Astrocyte (in vitro differentiated cells and primary cell): ENCODE measurements around the gene CDK16. TPM values are rescaled to one million over a fixed set of nuclear protein-coding genes. Genes with fewer than 3 reads are reported as not detected.

Experiments used
- DNase-seq: peaks from one replicate; pipeline ENCODE4 v3.0.0-alpha.2; 2010; ENCODE audit warnings: low read depth
- FAIRE-seq: peaks from 2 replicates; lab custom pipeline; 2011; peaks lifted over from hg19 to GRCh38; lab: Jason Lieb, UNC
- H2AFZ ChIP-seq: 2 replicates; pipeline ENCODE4 v1.6.0; 2012; ENCODE audit warnings: low read depth, low read length, inconsistent platforms
- H3K27ac ChIP-seq: 2 replicates; pipeline ENCODE4 v1.5.1; 2011; ENCODE audit warnings: low read depth, low read length, inconsistent platforms
- H3K27me3 ChIP-seq: 2 replicates; pipeline ENCODE4 v1.6.0; 2011; ENCODE audit warnings: low read length, inconsistent platforms; ENCODE audit not compliant: insufficient read depth
- H3K36me3 ChIP-seq: 2 replicates; pipeline ENCODE4 v1.5.1; 2011; ENCODE audit warnings: low read length, inconsistent platforms; ENCODE audit not compliant: insufficient read depth
- H3K4me1 ChIP-seq: 2 replicates; pipeline ENCODE4 v1.5.1; 2011; ENCODE audit warnings: low read length, inconsistent platforms; ENCODE audit not compliant: insufficient read depth
- H3K4me2 ChIP-seq: 2 replicates; pipeline ENCODE4 v1.6.0; 2012; ENCODE audit warnings: low read length, inconsistent platforms
- H3K4me3 ChIP-seq: 2 replicates; pipeline ENCODE4 v1.5.1; 2011; ENCODE audit warnings: low read depth, mild to moderate bottlenecking, low read length, inconsistent platforms; ENCODE audit not compliant: insufficient read depth
- H3K79me2 ChIP-seq: 2 replicates; pipeline ENCODE4 v1.6.0; 2012; ENCODE audit warnings: mild to moderate bottlenecking, low read length, inconsistent platforms; ENCODE audit not compliant: insufficient read depth
- H3K9ac ChIP-seq: 2 replicates; pipeline ENCODE4 v1.6.0; 2012; ENCODE audit warnings: mild to moderate bottlenecking, low read length, inconsistent platforms
- H3K9me3 ChIP-seq: 2 replicates; pipeline ENCODE4 v1.5.1; 2012; ENCODE audit warnings: low read depth, mild to moderate bottlenecking, low read length, inconsistent platforms; ENCODE audit not compliant: insufficient read depth
- H4K20me1 ChIP-seq: 2 replicates; pipeline ENCODE4 v1.6.0; 2012; ENCODE audit warnings: low read length, inconsistent platforms; ENCODE audit not compliant: insufficient read depth
- H3K27ac Mint-ChIP-seq: one replicate; pipeline ENCODE4 v1.8.0; 2021; ENCODE audit warnings: mild to moderate bottlenecking, mixed read lengths; ENCODE audit not compliant: unreplicated experiment
- H3K27me3 Mint-ChIP-seq: one replicate; pipeline ENCODE4 v1.8.0; 2021; ENCODE audit warnings: low read depth, mixed read lengths; ENCODE audit not compliant: unreplicated experiment
- H3K36me3 Mint-ChIP-seq: one replicate; pipeline ENCODE4 v1.8.0; 2021; ENCODE audit warnings: low read depth, mixed read lengths; ENCODE audit not compliant: unreplicated experiment
- H3K4me1 Mint-ChIP-seq: one replicate; pipeline ENCODE4 v1.8.0; 2021; ENCODE audit warnings: low read depth, mixed read lengths; ENCODE audit not compliant: unreplicated experiment
- H3K4me3 Mint-ChIP-seq: one replicate; pipeline ENCODE4 v1.8.0; 2021; ENCODE audit warnings: mild to moderate bottlenecking, moderate library complexity, mixed read lengths; ENCODE audit not compliant: unreplicated experiment
- H3K9me3 Mint-ChIP-seq: one replicate; pipeline ENCODE4 v1.8.0; 2021; ENCODE audit warnings: mild to moderate bottlenecking, mixed read lengths; ENCODE audit not compliant: unreplicated experiment
- CTCF ChIP-seq: IDR thresholded peaks from 2 replicates; pipeline ENCODE4 v1.5.1; 2011; ENCODE audit warnings: low read depth, mild to moderate bottlenecking, inconsistent platforms, low read length, moderate library complexity; ENCODE audit not compliant: insufficient read depth
- EZH2 ChIP-seq: IDR thresholded peaks from 2 replicates; pipeline ENCODE4 v1.6.1; 2012; ENCODE audit warnings: mild to moderate bottlenecking, low read length, inconsistent platforms; ENCODE audit not compliant: insufficient read depth
- total RNA-seq: library from RNA; stranded (reverse); gene quantifications from 2 replicates; pipeline ENCODE4 v1.2.1, GENCODE V29; 2021

The CDK16 gene
- total RNA-seq, 1 donor from 2014 or later: 128 TPM

GRCh38 chrX:47189906-47190305 is 28.6 kb upstream of the CDK16 start:
- no peak for FAIRE-seq
- Histone ChIP-seq H3K4me2 (no peak overlapping the region), H3K4me3 (no peak overlapping the region)

DNA sequence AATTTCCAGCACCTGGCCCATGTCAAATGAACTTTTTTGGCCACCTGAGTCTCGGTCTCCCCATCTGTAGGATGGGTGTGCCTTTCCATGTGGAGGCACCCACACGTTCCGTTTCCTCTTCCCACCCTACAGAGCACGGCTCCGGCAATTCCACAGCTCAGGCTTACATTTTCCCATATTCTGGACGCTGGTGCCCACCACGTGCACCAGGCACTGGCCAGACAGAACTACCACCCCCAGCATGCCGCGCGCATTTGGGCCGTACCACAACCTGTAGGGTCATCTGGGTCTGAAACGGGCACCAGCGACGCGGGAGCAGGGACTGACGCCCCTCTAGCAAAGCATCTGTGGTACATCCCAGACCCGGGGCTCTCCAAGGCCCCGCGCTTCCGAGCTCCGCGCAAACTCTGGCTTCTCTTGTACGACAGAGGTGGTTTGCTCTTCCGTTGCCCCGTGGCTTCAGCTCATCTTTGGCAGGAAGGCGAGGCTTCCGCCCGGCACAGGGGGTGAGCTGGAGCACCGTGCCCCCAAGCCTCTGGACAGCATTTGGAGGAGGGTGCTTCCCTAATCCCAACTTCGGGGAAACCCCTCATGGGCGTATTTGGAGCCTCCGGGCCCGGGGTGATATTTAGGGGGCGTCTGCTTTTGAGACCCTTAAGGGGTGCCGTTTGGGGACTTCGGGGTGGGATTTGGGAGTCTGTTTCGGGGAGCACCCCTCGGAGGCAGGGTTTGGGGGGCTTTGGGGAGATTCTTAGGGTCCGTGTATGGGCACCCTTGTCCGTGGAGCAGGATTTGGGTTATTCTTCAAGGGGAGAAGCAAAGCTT is 27.8 kb upstream of the CDK16 start:
- H3K27me3 ChIP-seq: no peaks in the 10 kb centered on the region
- Mint-ChIP-seq H3K27ac (peak overlapping the region; percentile 66), H3K27me3 (no peaks in the 10 kb centered on the region), H3K36me3 (no peaks in the 10 kb centered on the region), H3K4me3 (peak overlapping the region; percentile 90), H3K9me3 (no peaks in the 10 kb centered on the region), H3K4me1 (peaks cover 13% of the 10 kb centered on the region)
- peak overlapping the region; percentile 86 for H3K9ac ChIP-seq
- no peak for FAIRE-seq
- H3K4me3 ChIP-seq: peak overlapping the region; percentile 70
- H3K4me2 ChIP-seq: peak overlapping the region; percentile 94
- H3K4me1 ChIP-seq: peaks cover 8% of the 10 kb centered on the region
- H3K9me3 ChIP-seq: no peaks in the 10 kb centered on the region
- H2AFZ ChIP-seq: peak overlapping the region; percentile 60
- peak; percentile 87 for DNase-seq
- H3K79me2 ChIP-seq: peaks cover 32% of the 10 kb centered on the region
- TF ChIP-seq CTCF (no peak), EZH2 (no peak)
- H4K20me1 ChIP-seq: peaks cover 13% of the 10 kb centered on the region
- H3K36me3 ChIP-seq: peaks cover under 1% of the 10 kb centered on the region
- peak overlapping the region; percentile 47 for H3K27ac ChIP-seq

More at GRCh38 chrX:47189906-47190305, 28.6 kb upstream of the CDK16 start:
- Mint-ChIP-seq H3K9me3 (no peaks in the 10 kb centered on the region), H3K36me3 (no peaks in the 10 kb centered on the region), H3K4me1 (peaks cover 9% of the 10 kb centered on the region), H3K27me3 (no peaks in the 10 kb centered on the region), H3K4me3 (no peak overlapping the region), H3K27ac (no peak overlapping the region)
- no peak for DNase-seq
- Histone ChIP-seq H3K27ac (no peak overlapping the region), H3K79me2 (peaks cover 24% of the 10 kb centered on the region), H3K9me3 (no peaks in the 10 kb centered on the region), H3K9ac (no peak overlapping the region), H4K20me1 (peaks cover 8% of the 10 kb centered on the region), H3K4me1 (peaks cover 6% of the 10 kb centered on the region), H2AFZ (no peak overlapping the region), H3K36me3 (peaks cover 2% of the 10 kb centered on the region), H3K27me3 (no peaks in the 10 kb centered on the region)
- TF ChIP-seq CTCF (no peak), EZH2 (no peak)

DNA sequence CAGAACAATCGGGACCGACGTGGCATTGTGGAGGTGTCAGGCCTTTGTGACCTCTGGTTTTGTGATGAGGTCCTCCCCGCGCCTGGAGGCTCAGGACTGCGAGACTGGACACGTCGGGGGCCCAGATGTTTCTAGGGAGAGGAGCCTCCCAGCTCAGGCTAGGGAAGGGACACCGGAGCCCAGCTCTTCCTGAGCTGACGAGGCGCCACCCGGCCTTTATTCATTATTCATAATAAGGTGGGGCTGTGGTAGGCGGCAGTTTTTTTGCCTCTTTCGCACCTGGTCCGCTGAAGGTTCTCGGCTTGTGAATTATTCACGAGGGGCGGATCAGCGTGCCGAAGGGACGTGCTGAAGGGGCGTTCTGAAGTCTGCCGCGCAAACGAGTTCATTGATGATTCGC is 27.1 kb upstream of the CDK16 start:
- Mint-ChIP-seq H3K4me1 (peaks cover 20% of the 10 kb centered on the region), H3K27me3 (no peaks in the 10 kb centered on the region), H3K4me3 (peak overlapping the region; percentile 90), H3K36me3 (no peaks in the 10 kb centered on the region), H3K27ac (peak overlapping the region; percentile 66), H3K9me3 (no peaks in the 10 kb centered on the region)
- Histone ChIP-seq H3K4me3 (peak overlapping the region; percentile 70), H3K27me3 (no peaks in the 10 kb centered on the region), H2AFZ (peak overlapping the region; percentile 60), H3K9ac (peak overlapping the region; percentile 86), H3K4me1 (peaks cover 15% of the 10 kb centered on the region), H3K36me3 (peaks cover 2% of the 10 kb centered on the region), H3K9me3 (no peaks in the 10 kb centered on the region), H3K4me2 (peak overlapping the region; percentile 94), H3K79me2 (peaks cover 39% of the 10 kb centered on the region), H4K20me1 (peaks cover 20% of the 10 kb centered on the region), H3K27ac (peak overlapping the region; percentile 47)
- TF ChIP-seq EZH2: no peak
- no peak for TF ChIP-seq CTCF
- FAIRE-seq (no peak), DNase-seq (no peak)
